IMR-90 (cell line): ENCODE results near the gene PRKCE. TPM values are rescaled to one million over a fixed set of nuclear protein-coding genes. Genes with fewer than 3 reads are reported as not detected.

Experiments
- ATAC-seq: fragments of 200-7000 bp; cut with Tn5 transposase; 2 replicates; pipeline ENCODE4 v1.9.1; 2020; ENCODE audit warnings: low read depth, mild to moderate bottlenecking, moderate library complexity
- BruUV-seq: library from RNA; stranded (reverse); fragments of 400-500 nt; replicated peaks from 2 replicates; lab custom pipeline; 2021; lab: Mats Ljungman, UMichigan
- CTCF ChIA-PET: fragments of 300-600 bp; formaldehyde crosslinking; extraction: SDS; loops from one replicate; lab custom pipeline; 2021; ENCODE audit warnings: antibody characterized with exemption; lab: Yijun Ruan, JAX
- POLR2A ChIA-PET: fragments of 300-600 bp; sonication (Branson Sonifier 250); formaldehyde crosslinking; loops from one replicate; lab custom pipeline; 2022; ENCODE audit warnings: antibody characterized with exemption; ENCODE audit not compliant: unreplicated experiment; lab: Charles Lee
- DNase-seq: peaks from one replicate; pipeline ENCODE4 v3.0.0; 2013
- H2AFZ ChIP-seq: replicated peaks from 2 replicates; pipeline ENCODE3; 2013; ENCODE audit warnings: low read length, mild to moderate bottlenecking; ENCODE audit not compliant: poor library complexity
- H2AK5ac ChIP-seq: 2 replicates; pipeline ENCODE4 v1.6.1; 2013; ENCODE audit warnings: low read depth, low read length, inconsistent platforms
- H2AK9ac ChIP-seq: replicated peaks from 2 replicates; pipeline ENCODE3; 2013; ENCODE audit warnings: mild to moderate bottlenecking, low read depth, low read length, moderate library complexity; ENCODE audit not compliant: poor library complexity
- H2BK120ac ChIP-seq: 2 replicates; pipeline ENCODE4 v1.6.1; 2013; ENCODE audit warnings: low read depth, low read length, inconsistent platforms
- H2BK15ac ChIP-seq: 3 replicates; pipeline ENCODE4 v1.6.1; 2013; ENCODE audit warnings: low read depth, low read length, inconsistent platforms
- H2BK20ac ChIP-seq: 2 replicates; pipeline ENCODE4 v1.6.1; 2013; ENCODE audit warnings: low read depth, mild to moderate bottlenecking, inconsistent platforms, low read length, moderate library complexity
- H2BK5ac ChIP-seq: 2 replicates; pipeline ENCODE4 v1.6.1; 2013; ENCODE audit warnings: mild to moderate bottlenecking, low read depth, low read length, inconsistent platforms; ENCODE audit not compliant: poor library complexity, severe bottlenecking
- H3K14ac ChIP-seq: replicated peaks from 2 replicates; pipeline ENCODE4 v1.6.1; 2013; ENCODE audit warnings: low read depth, low read length, inconsistent platforms
- H3K18ac ChIP-seq: 2 replicates; pipeline ENCODE4 v1.6.1; 2013; ENCODE audit warnings: low read depth, low read length, control low read depth
- H3K23ac ChIP-seq: 2 replicates; pipeline ENCODE4 v1.6.1; 2013; ENCODE audit warnings: low read depth, low read length, inconsistent platforms
- H3K27ac ChIP-seq: 2 replicates; pipeline ENCODE4 v1.5.1; 2013; ENCODE audit warnings: mild to moderate bottlenecking, control low read depth, low read length; ENCODE audit not compliant: insufficient read depth
- H3K27me3 ChIP-seq: 2 replicates; pipeline ENCODE4 v1.6.1; 2013; ENCODE audit warnings: low read length; ENCODE audit not compliant: control insufficient read depth, insufficient read depth
- H3K36me3 ChIP-seq: 2 replicates; pipeline ENCODE4 v1.6.1; 2013; ENCODE audit warnings: low read length, mixed read lengths; ENCODE audit not compliant: control insufficient read depth, insufficient read depth
- H3K4ac ChIP-seq: 2 replicates; pipeline ENCODE4 v1.6.1; 2013; ENCODE audit warnings: low read depth, low read length, inconsistent platforms
- H3K4me1 ChIP-seq: 2 replicates; pipeline ENCODE4 v1.6.1; 2013; ENCODE audit warnings: low read length, mixed read lengths; ENCODE audit not compliant: control insufficient read depth, insufficient read depth
- H3K4me2 ChIP-seq: 2 replicates; pipeline ENCODE4 v1.6.1; 2013; ENCODE audit warnings: low read depth, mild to moderate bottlenecking, control low read depth, low read length, moderate library complexity
- H3K4me3 ChIP-seq: 2 replicates; pipeline ENCODE4 v1.5.1; 2013; ENCODE audit warnings: low read depth, mild to moderate bottlenecking, control low read depth, low read length, moderate library complexity; ENCODE audit not compliant: insufficient read depth
- H3K56ac ChIP-seq: 2 replicates; pipeline ENCODE4 v1.6.1; 2013; ENCODE audit warnings: low read length, inconsistent platforms; ENCODE audit not compliant: insufficient read depth; ENCODE audit errors: extremely low read depth
- H3K79me1 ChIP-seq, 2 experiments: 2 replicates each; pipeline ENCODE4 v1.6.1; 2013; ENCODE audit warnings: low read length in 2 of 2, inconsistent platforms in 1 of 2, low read depth in 1 of 2
- H3K9ac ChIP-seq: 2 replicates; pipeline ENCODE4 v1.6.1; 2013; ENCODE audit warnings: low read depth, low read length, control low read depth
- H3K9me1 ChIP-seq: 2 replicates; pipeline ENCODE4 v1.6.1; 2013; ENCODE audit warnings: low read length, inconsistent platforms; ENCODE audit not compliant: insufficient read depth
- H3K9me3 ChIP-seq: 2 replicates; pipeline ENCODE4 v1.6.1; 2013; ENCODE audit warnings: low read length; ENCODE audit not compliant: control insufficient read depth, insufficient read depth
- H4K20me1 ChIP-seq: 2 replicates; pipeline ENCODE4 v1.6.1; 2013; ENCODE audit warnings: low read length, inconsistent platforms; ENCODE audit not compliant: insufficient read depth
- H4K5ac ChIP-seq: 2 replicates; pipeline ENCODE4 v1.6.1; 2013; ENCODE audit warnings: mild to moderate bottlenecking, low read depth, low read length, control low read depth
- H4K8ac ChIP-seq, 2 experiments: 2 replicates each; pipeline ENCODE4 v1.6.1; 2013; ENCODE audit warnings: low read depth in 2 of 2, low read length in 2 of 2, control low read depth in 1 of 2, inconsistent platforms in 1 of 2
- H4K91ac ChIP-seq: 2 replicates; pipeline ENCODE4 v1.6.1; 2013; ENCODE audit warnings: low read depth, low read length, inconsistent platforms; ENCODE audit not compliant: insufficient read depth
- BHLHE40 ChIP-seq: fragments of 150-350 bp; IDR thresholded peaks from 2 replicates; pipeline ENCODE4 v1.6.1; 2016; ENCODE audit warnings: mild to moderate bottlenecking, low read depth, low read length
- MAZ ChIP-seq: IDR thresholded peaks from 2 replicates; pipeline ENCODE4 v1.6.1; 2012; ENCODE audit warnings: low read depth, mild to moderate bottlenecking, low read length, improper control_type of control experiment, moderate library complexity, borderline replicate concordance
- NFE2L2 ChIP-seq: fragments of 150-350 bp; IDR thresholded peaks from 2 replicates; pipeline ENCODE4 v1.6.1; 2016; ENCODE audit warnings: low read depth, mild to moderate bottlenecking, low read length
- WGBS, 2 experiments: methylation state at CpG; one replicate each; pipeline versions ENCODE4 v1.1.5 to v1.1.7; 2013; ENCODE audit warnings: missing lambda C conversion rate in 2 of 2; ENCODE audit not compliant: insufficient read length in 1 of 2; ENCODE audit errors: extremely low coverage in 2 of 2; 5-methylcytosine and 5-hydroxymethylcytosine counted together
- dilution Hi-C: fragments of 300-500 bp; cut with HindIII; formaldehyde crosslinking; loops from one replicate; pipeline ENCODE4 v1.14.3; 2018; ENCODE audit warnings: low sequenced_read_pairs; ENCODE audit not compliant: unreplicated experiment
- in situ Hi-C: fragments of 300-500 bp; cut with MboI; formaldehyde crosslinking; loops from 3 replicates; pipeline ENCODE4 v1.14.3; 2019; ENCODE audit warnings: low sequenced_read_pairs, inconsistent platforms, mixed read lengths
- intact Hi-C: fragments of 100-400 bp; cut with micrococcal nuclease; formaldehyde crosslinking; loops from 2 replicates; pipeline ENCODE4 v1.10.0; 2022
- polyA plus RNA-seq, 3 experiments: library from polyadenylated mRNA; depleted of rRNA; stranded (reverse); fragments of >200 nt; gene quantifications; 2 replicates each; pipeline ENCODE4 v1.2.3, GENCODE V29; 2012; ENCODE audit warnings: low replicate concordance in 1 of 3
- total RNA-seq: library from RNA; depleted of rRNA; stranded (reverse); fragments of >200 nt; gene quantifications from 2 replicates; pipeline ENCODE4 v1.2.3, GENCODE V29; 2012

PRKCE gene
- total and polyA plus RNA-seq, 2 of the 4 experiments (the other 2 are of a cell fraction), result 8.1 to 32.4 TPM

DNA sequence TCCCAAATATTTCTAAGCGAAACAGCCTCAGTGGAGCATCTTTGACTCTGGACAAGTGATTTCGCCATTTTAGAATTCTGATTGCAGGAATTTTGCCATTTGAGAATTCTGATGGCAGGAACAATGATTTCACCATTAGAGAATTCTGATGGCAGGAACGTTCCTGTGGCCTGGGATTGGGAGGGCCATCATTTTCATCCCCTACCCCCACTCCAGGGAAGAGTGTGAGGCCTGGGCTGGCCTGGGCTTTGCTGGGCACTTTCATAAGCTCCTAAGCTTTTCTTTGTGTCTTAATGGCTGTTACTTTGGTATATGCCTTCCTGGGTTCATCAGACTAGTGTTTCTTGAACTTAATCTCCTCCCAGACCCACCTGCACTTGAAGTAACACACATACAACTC is 516.4 kb downstream of the PRKCE start:
- DNase-seq (no peak), ATAC-seq (no peak)
- Histone ChIP-seq H3K27me3 (no peaks in the 10 kb centered on the region), H3K79me1 (peaks cover 0 to 45% of the 10 kb centered on the region in 2 experiments; a peak in 2 of 4 replicates), H3K9me3 (no peaks in the 10 kb centered on the region), H2BK120ac (peak overlapping the region; percentile 49; the same call in 1 of the 2 replicates), H2BK15ac (peak overlapping the region; percentile 34; the same call in 1 of the 3 replicates), H3K9ac (no peak overlapping the region), H3K56ac (no peak overlapping the region), H2AFZ (no peak overlapping the region), H3K4ac (peak overlapping the region; percentile 55), H3K4me1 (peaks cover 38% of the 10 kb centered on the region), H3K36me3 (peaks cover 5% of the 10 kb centered on the region; the same call in 1 of the 2 replicates), H3K4me2 (no peak overlapping the region), H3K9me1 (peaks cover 40% of the 10 kb centered on the region), H2BK5ac (no peak overlapping the region), H3K23ac (no peak overlapping the region), H4K8ac (peak overlapping the region; percentile 22 to 24; a peak in 2 of 4 replicates), H2AK5ac (peak overlapping the region; percentile 57), H3K14ac (peak overlapping the region; percentile 44), H4K5ac (no peak overlapping the region), H4K20me1 (no peaks in the 10 kb centered on the region; the same call in 1 of the 2 replicates), H3K4me3 (no peak overlapping the region), H2BK20ac (peak overlapping the region; percentile 6; the same call in 1 of the 2 replicates), H4K91ac (peak overlapping the region; percentile 70; the same call in 1 of the 2 replicates), H3K27ac (no peak overlapping the region), H3K18ac (no peak overlapping the region), H2AK9ac (no peak overlapping the region)
- no TSS peak for BruUV-seq
- 100% methylated on average over 1 of the region's 3 CpGs; no CpG with 5 or more reads in 1 of the 2 experiments for WGBS, 2 experiments
- ChIA-PET POLR2A (no interaction called here), CTCF (interaction anchor here (0.7 kb wide), 1 partner anchor 172 kb away, joined by 3 read pairs; no protein-coding TSS in a partner anchor)
- in situ Hi-C loops, result no loop called here
- no peak for TF ChIP-seq NFE2L2
- TF ChIP-seq BHLHE40, result no peak
- no peak for TF ChIP-seq MAZ
- dilution Hi-C loops, result no loop called here
- intact Hi-C loops, result no loop called here
